ACC112 (cell line): Measurements from ENCODE around the gene ROR1.

Experiments used
- H2AFZ ChIP-seq: fragments of 200-600 bp; sonication (generic); one replicate; pipeline ENCODE4 v1.6.0; 2017; ENCODE audit warnings: antibody characterized with exemption, low read length; ENCODE audit not compliant: unreplicated experiment
- H3K27ac ChIP-seq: fragments of 200-600 bp; sonication (generic); 2 replicates; pipeline ENCODE4 v1.5.1; 2014; ENCODE audit warnings: low read depth, mild to moderate bottlenecking, antibody characterized with exemption, low read length, moderate library complexity
- H3K27me3 ChIP-seq: fragments of 200-600 bp; sonication (generic); 2 replicates; pipeline ENCODE4 v1.6.1; 2014; ENCODE audit warnings: mild to moderate bottlenecking, antibody characterized with exemption, low read length, moderate library complexity, mixed read lengths; ENCODE audit not compliant: insufficient read depth
- H3K36me3 ChIP-seq: fragments of 200-600 bp; sonication (generic); 2 replicates; pipeline ENCODE4 v1.6.1; 2016; ENCODE audit warnings: mild to moderate bottlenecking, antibody characterized with exemption, low read length, moderate library complexity, mixed read lengths; ENCODE audit not compliant: insufficient read depth
- H3K4me1 ChIP-seq: fragments of 200-600 bp; sonication (generic); one replicate; pipeline ENCODE4 v1.6.1; 2016; ENCODE audit warnings: low read length, mixed read lengths; ENCODE audit not compliant: insufficient read depth, unreplicated experiment, control insufficient read depth
- H3K4me3 ChIP-seq: fragments of 200-600 bp; sonication (generic); 2 replicates; pipeline ENCODE4 v1.5.1; 2014; ENCODE audit warnings: mild to moderate bottlenecking, low read depth, low read length
- H3K79me2 ChIP-seq: fragments of 200-600 bp; sonication (generic); one replicate; pipeline ENCODE4 v1.6.0; 2016; ENCODE audit warnings: low read length; ENCODE audit not compliant: control insufficient read depth, unreplicated experiment, insufficient read depth

ROR1 gene

GRCh38 chr1:63973005-63973419 is 199.2 kb downstream of the ROR1 start:
- Histone ChIP-seq H3K4me3 (no peak overlapping the region), H3K4me1 (peaks cover 8% of the 10 kb centered on the region), H3K27me3 (no peaks in the 10 kb centered on the region), H3K27ac (no peak overlapping the region), H3K36me3 (no peaks in the 10 kb centered on the region), H3K79me2 (no peaks in the 10 kb centered on the region), H2AFZ (no peak overlapping the region)

GRCh38 chr1:63974966-63975365 is 201.1 kb downstream of the ROR1 start:
- H3K36me3 ChIP-seq, result no peaks in the 10 kb centered on the region
- no peak overlapping the region for H3K27ac ChIP-seq
- no peaks in the 10 kb centered on the region for H3K4me1 ChIP-seq
- no peaks in the 10 kb centered on the region for H3K79me2 ChIP-seq
- no peaks in the 10 kb centered on the region for H3K27me3 ChIP-seq
- no peak overlapping the region for H3K4me3 ChIP-seq
- H2AFZ ChIP-seq, result no peak overlapping the region

- Histone ChIP-seq H3K36me3 (no peaks in the 10 kb centered on the region), H3K27ac (no peak overlapping the region), H2AFZ (no peak overlapping the region), H3K27me3 (no peaks in the 10 kb centered on the region), H3K79me2 (no peaks in the 10 kb centered on the region), H3K4me3 (no peak overlapping the region), H3K4me1 (no peaks in the 10 kb centered on the region)
These were observed 201.7 kb downstream of the ROR1 start for GRCh38 chr1:63975481-63975880.

- no peak overlapping the region for H2AFZ ChIP-seq
- no peak overlapping the region for H3K27ac ChIP-seq
- no peaks in the 10 kb centered on the region for H3K79me2 ChIP-seq
- no peaks in the 10 kb centered on the region for H3K36me3 ChIP-seq
- H3K27me3 ChIP-seq, result no peaks in the 10 kb centered on the region
- H3K4me3 ChIP-seq, result no peak overlapping the region
- H3K4me1 ChIP-seq, result no peaks in the 10 kb centered on the region
These were observed 202.2 kb downstream of the ROR1 start for GRCh38 chr1:63976006-63976405.

DNA sequence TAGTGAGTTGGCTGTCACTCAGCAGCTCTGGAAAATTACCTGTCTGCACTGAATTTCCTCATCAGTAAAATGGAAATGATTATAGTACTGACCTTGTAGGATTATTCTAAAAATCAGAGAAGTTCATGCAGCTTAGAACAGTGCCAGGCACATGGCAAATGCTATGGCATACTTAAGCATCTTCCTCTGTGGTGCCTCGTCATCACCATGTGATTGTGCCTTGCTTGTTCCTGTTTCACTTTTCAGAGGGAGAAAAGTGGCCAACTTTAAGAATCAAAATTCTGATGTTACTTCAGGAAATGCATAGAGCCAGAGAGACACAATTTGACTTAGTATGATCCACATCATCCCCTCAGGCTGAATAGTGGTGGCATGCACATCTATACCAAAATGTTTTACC is 203.6 kb downstream of the ROR1 start:
- no peaks in the 10 kb centered on the region for H3K36me3 ChIP-seq
- H3K27ac ChIP-seq, result no peak overlapping the region
- H3K4me3 ChIP-seq, result no peak overlapping the region
- H3K4me1 ChIP-seq, result no peaks in the 10 kb centered on the region
- H2AFZ ChIP-seq, result no peak overlapping the region
- H3K79me2 ChIP-seq, result no peaks in the 10 kb centered on the region
- no peaks in the 10 kb centered on the region for H3K27me3 ChIP-seq

DNA sequence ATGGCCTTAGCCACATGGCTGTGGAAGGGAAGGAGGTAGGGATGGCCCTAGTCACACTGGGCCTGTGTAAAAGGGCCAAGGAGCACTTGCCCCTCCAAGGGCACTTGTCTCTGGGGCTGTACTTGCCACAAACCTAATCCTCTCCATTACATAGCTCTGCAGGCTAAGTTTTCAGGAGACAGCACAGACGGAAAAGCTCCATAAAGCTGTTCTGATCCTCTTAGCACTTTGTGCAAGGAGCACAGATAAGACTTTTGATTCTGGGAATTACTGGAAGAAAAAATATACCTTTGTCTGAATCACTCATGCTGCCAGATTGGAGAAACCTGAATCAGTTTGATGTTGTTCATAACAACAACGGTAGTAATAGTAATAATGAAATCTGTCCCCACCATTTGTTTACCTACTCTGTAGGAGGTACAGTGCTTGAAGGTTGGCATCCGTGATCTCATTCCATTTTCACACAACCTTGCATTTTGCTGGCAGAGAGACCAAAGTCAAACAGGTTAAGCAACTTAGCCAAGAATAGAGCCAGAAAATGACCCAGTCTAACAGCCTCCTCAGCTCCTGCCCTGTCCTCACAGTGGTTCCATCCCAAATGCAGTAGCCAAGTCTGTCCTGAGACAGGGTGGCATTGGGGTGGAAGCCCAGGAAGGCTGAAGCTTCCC is 207.1 kb downstream of the ROR1 start:
- no peak overlapping the region for H3K27ac ChIP-seq
- H3K27me3 ChIP-seq, result no peaks in the 10 kb centered on the region
- H3K79me2 ChIP-seq, result no peaks in the 10 kb centered on the region
- no peak overlapping the region for H3K4me3 ChIP-seq
- H3K4me1 ChIP-seq, result no peaks in the 10 kb centered on the region
- no peak overlapping the region for H2AFZ ChIP-seq
- H3K36me3 ChIP-seq, result no peaks in the 10 kb centered on the region

- H3K4me3 ChIP-seq, result no peak overlapping the region
- H3K27me3 ChIP-seq, result no peaks in the 10 kb centered on the region
- H3K4me1 ChIP-seq, result no peaks in the 10 kb centered on the region
- no peaks in the 10 kb centered on the region for H3K79me2 ChIP-seq
- no peak overlapping the region for H3K27ac ChIP-seq
- no peak overlapping the region for H2AFZ ChIP-seq
- H3K36me3 ChIP-seq, result no peaks in the 10 kb centered on the region
These were observed 207.6 kb downstream of the ROR1 start for GRCh38 chr1:63981408-63981773.

DNA sequence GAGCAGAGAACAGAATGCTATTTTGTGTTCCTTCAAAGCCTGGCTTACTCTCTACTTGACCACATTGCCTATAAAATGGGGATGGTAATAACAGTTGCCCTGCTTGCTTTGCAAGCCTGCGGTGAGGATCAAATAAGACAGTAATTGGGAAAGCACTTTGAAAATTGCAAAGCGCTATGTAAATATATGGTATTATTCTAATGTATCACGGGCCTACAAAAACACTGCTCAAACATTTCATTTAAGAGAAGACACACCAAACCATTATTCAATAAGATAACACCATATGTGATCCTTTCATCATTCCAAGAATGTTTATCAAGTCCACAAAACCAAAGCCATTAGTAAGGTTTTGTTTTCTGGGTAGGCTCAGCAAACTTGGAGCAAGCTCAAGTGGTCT is 208.4 kb downstream of the ROR1 start:
- Histone ChIP-seq H2AFZ (no peak overlapping the region), H3K27ac (no peak overlapping the region), H3K4me1 (peaks cover 3% of the 10 kb centered on the region), H3K36me3 (no peaks in the 10 kb centered on the region), H3K27me3 (no peaks in the 10 kb centered on the region), H3K79me2 (no peaks in the 10 kb centered on the region), H3K4me3 (no peak overlapping the region)

GRCh38 chr1:63983391-63984256 is 209.8 kb downstream of the ROR1 start:
- H3K27ac ChIP-seq, result no peak overlapping the region
- H3K4me3 ChIP-seq, result no peak overlapping the region
- H3K27me3 ChIP-seq, result no peaks in the 10 kb centered on the region
- no peaks in the 10 kb centered on the region for H3K36me3 ChIP-seq
- no peaks in the 10 kb centered on the region for H3K79me2 ChIP-seq
- peaks cover 5% of the 10 kb centered on the region for H3K4me1 ChIP-seq
- no peak overlapping the region for H2AFZ ChIP-seq

DNA sequence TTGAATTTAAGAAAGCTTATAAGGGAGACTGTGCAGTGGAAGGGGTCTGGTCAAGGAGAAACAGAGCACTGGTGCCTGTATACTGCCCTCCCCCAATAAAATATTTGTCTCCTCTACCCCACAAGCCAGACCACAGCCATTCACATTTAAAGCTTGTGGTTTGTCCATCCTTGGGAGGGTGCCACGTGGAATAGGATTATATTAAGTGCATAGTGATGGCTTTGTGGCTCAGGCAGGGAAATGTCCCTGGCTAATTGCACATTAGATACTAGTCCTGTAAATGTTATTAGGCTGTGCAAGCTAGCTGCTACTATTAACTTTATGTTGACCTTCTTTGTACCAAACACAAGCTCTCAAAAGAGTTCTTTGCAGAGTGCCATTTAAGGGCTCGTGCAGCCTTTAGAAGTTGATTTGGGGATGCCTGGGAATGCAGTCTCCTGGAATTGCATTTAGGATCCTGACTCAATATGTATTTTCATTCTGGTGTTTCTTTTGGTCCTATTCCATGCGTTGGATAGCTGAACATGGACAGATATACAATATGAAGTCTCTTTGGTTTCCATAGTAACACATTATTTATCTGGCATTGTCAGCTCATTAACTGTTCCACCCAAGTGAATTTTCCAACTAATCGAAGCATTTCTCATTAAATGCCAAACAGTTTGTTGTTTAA is 210.6 kb downstream of the ROR1 start:
- H3K4me1 ChIP-seq, result peaks cover 5% of the 10 kb centered on the region
- no peak overlapping the region for H3K27ac ChIP-seq
- no peaks in the 10 kb centered on the region for H3K79me2 ChIP-seq

More for the DNA sequence above, 210.6 kb downstream of the ROR1 start:
- no peaks in the 10 kb centered on the region for H3K36me3 ChIP-seq
- H3K4me3 ChIP-seq, result no peak overlapping the region
- H2AFZ ChIP-seq, result no peak overlapping the region
- no peaks in the 10 kb centered on the region for H3K27me3 ChIP-seq
